AG09309 (cell line): Measurements from ENCODE around the gene MUSTN1.

Experiments
- DNase-seq: peaks from one replicate; pipeline ENCODE4 v3.0.0-alpha.2; 2010; ENCODE audit warnings: low read depth
- H3K4me3 ChIP-seq: 2 replicates; pipeline ENCODE4 v1.5.1; 2011; ENCODE audit warnings: mild to moderate bottlenecking, low read depth, low read length, moderate library complexity; ENCODE audit not compliant: control insufficient read depth
- TF ChIP-seq, protein P1 (sequence below): IDR thresholded peaks from 2 replicates; pipeline ENCODE4 v1.5.1; 2011; ENCODE audit warnings: mild to moderate bottlenecking, low read depth, low read length, inconsistent platforms; ENCODE audit not compliant: insufficient read depth, control insufficient read depth; ENCODE audit errors: missing control alignments

The MUSTN1 gene

DNA sequence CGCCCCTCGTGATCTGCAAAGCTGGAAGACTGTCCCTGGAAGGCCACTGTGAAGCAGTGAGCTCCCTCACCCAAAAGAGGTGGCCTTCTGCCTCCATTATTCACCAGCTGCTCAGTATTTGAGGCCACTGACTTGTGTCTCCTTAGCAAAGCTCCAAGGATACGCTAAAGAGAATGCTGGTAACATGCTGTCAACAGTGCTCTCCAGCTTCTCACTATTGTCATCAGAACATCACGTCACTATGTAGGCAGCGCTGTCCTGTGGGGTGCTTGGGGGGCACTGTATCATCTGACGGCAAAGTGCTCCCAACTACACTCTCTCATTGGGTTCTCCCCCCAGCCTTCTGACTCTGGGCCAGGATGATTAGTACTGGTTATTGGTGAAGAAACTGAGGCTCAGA is 18.6 kb downstream of the MUSTN1 start:
- no peak overlapping the region for H3K4me3 ChIP-seq
- TF ChIP-seq, protein P1, sequence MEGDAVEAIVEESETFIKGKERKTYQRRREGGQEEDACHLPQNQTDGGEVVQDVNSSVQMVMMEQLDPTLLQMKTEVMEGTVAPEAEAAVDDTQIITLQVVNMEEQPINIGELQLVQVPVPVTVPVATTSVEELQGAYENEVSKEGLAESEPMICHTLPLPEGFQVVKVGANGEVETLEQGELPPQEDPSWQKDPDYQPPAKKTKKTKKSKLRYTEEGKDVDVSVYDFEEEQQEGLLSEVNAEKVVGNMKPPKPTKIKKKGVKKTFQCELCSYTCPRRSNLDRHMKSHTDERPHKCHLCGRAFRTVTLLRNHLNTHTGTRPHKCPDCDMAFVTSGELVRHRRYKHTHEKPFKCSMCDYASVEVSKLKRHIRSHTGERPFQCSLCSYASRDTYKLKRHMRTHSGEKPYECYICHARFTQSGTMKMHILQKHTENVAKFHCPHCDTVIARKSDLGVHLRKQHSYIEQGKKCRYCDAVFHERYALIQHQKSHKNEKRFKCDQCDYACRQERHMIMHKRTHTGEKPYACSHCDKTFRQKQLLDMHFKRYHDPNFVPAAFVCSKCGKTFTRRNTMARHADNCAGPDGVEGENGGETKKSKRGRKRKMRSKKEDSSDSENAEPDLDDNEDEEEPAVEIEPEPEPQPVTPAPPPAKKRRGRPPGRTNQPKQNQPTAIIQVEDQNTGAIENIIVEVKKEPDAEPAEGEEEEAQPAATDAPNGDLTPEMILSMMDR: no peak

DNA sequence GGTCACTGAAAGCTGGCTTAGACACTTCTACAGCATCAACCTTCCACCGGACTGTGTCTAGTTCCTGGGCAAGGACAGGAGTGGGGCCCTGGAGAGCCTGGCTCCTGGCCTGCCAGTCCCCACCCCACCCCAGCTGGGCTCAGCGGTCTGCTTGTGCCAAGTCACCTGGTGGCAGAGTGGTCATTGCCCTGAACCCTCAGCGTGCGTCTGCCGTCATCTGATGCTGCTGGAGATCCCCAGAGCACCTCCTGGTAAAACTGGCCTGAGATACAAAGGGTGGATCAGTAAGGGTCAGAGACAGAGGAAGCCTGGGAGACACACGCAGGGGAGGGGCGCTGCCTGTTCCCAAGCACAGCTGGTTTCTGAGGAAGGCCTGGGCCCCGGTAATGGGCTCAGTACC is 21.0 kb downstream of the MUSTN1 start:
- DNase-seq: no peak
- TF ChIP-seq, protein P1: no peak

More for the DNA sequence above, 18.6 kb downstream of the MUSTN1 start:
- no peak for DNase-seq

DNA sequence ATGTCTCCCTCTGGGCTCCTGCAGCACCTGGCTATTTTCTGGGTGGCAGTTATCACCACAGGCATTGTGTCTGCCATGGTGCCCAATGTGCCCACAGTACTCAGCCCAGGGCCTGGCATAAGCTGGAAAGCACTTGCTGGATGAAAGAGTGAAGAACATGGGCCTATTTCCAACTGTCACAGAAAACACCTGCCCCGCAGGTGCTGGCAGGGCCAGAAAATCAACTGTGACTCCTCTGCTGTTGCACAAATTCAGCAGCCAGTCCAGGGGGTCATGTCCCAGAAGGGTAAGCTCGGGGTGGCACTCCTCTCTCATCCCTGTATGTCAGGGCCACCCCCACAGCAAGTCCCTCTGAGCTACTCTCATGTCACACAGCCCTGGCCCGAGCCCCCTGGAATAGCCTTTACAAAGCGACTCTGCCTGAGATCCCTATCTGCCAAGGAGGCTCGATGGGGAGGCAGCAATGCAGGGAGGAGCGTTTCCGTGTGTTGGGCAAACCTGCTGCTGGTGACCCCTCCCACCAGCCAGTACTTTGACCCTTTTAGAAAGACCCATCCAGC is 23.3 kb downstream of the MUSTN1 start:
- DNase-seq: no peak
- TF ChIP-seq, protein P1: no peak
- no peak overlapping the region for H3K4me3 ChIP-seq

More for the DNA sequence above, 21.0 kb downstream of the MUSTN1 start:
- no peak overlapping the region for H3K4me3 ChIP-seq

DNA sequence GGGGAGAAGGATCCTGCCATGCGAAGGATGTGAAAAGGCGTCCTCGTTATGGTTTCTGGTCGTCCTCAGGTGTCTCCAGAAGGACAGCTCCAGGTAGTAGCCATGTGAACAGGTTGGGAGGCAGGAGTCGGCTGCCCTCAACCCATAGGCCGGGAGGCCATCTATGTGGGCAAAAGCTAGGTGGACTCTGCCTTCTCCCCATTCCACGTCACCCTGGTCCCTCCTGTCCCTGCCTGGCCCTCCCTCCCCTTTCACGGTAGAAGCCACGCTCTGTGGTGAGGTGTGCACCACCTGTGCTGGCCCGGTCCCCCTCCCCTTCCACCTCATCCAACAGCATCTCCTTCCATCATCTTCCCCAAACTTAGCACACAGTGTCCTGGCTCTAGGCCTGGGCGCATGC is 23.9 kb downstream of the MUSTN1 start:
- no peak for DNase-seq
- TF ChIP-seq, protein P1: no peak
- H3K4me3 ChIP-seq: no peak overlapping the region

DNA sequence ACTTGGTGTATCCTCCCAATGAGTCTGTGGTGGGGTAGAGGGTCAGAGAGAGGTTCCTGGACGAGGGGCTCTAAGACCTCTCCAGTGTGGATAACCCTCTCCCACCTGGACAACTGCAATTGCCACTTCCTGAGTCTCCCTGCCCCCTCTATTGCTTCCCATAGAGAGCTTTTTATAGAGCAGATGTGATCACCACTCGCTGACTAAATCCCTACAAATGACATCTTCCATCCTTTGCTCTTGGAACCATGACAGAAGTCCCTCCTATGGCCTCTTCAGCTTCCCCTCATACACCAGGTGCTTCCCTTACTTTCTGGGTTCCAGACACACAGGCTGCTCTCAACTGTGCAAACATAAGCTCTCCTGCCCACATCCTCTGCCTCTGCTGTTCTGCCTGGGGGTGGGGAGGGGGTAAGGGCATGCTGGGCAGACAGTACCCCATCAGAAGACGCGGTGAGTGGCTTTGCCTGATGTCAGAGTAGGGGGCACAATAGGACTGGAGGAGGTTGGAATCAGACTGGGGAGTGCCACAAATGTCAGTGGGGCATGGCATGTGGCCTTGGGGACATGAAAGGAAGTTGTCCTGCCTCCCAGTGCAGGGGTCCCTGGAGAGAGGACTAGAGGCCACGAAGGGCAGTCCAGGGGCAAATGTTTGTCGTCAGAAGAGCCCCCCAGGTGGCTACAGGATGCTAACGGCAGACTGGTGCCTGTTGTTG is 25.0 kb downstream of the MUSTN1 start:
- no peak overlapping the region for H3K4me3 ChIP-seq
- no peak for DNase-seq
- TF ChIP-seq, protein P1: no peak

DNA sequence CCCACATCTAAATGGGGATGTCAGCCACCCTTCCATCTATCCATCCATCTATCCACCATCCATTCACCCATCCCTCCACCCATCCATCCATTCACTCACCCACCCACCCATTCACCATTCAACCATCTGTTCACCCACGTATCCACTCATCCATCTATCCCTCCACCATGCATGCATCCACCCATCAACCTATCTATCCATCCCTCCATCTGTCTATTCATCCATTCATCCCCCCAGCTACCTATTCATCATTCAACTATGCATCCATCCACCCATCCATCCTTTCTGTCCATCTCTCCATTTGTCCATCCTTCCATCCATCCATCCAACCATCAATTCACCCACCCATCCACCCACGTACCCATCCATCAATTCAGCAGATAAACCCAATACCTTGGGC is 25.7 kb downstream of the MUSTN1 start:
- TF ChIP-seq, protein P1: no peak
- DNase-seq: no peak
- H3K4me3 ChIP-seq: no peak overlapping the region
